ENCODE measurements around the gene BACH2.

GRCh38 chr6:90261801-90262200 lies 34.8 kb downstream of the BACH2 start:
- TF ChIP-seq CTCF (IDR thresholded peaks at IDR 0.05; ENCODE audit: low read depth, low read length, poor library complexity, severe bottlenecking) = no peak
- TF ChIP-seq EZH2phosphoT487 (IDR thresholded peaks at IDR 0.05; ENCODE audit: borderline replicate concordance, low read length) = no peak
